DMS114 treated with DMSO at 0.1 percent for 48 hours (cell line): ENCODE measurements around the gene DEGS2.
"Not testable (repeated sequence)": the region's sequence is repeated elsewhere in the genome, so short reads cannot be mapped to it uniquely, and the experiment has no call there.

Experiments used
- DNase-seq: peaks from one replicate; lab custom pipeline; 2025; ENCODE audit not compliant: unreplicated experiment; lab: John Stamatoyannopoulos, UW

DEGS2 gene

DNA sequence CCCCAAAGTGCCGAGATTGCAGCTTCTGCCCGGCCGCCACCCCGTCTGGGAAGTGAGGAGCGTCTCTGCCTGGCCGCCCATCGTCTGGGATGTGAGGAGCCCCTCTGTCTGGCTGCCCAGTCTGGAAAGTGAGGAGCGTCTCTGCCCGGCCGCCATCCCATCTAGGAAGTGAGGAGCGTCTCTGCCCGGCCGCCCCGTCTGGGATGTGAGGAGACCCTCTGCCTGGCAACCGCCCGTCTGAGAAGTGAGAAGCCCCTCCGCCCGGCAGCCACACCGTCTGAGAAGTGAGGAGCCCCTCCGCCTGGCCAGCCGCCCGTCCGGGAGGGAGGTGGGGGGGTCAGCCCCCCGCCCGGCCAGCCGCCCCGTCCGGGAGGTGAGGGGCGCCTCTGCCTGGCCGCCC is 21.2 kb upstream of the DEGS2 start:
- DNase-seq, result not testable (repeated sequence)

DNA sequence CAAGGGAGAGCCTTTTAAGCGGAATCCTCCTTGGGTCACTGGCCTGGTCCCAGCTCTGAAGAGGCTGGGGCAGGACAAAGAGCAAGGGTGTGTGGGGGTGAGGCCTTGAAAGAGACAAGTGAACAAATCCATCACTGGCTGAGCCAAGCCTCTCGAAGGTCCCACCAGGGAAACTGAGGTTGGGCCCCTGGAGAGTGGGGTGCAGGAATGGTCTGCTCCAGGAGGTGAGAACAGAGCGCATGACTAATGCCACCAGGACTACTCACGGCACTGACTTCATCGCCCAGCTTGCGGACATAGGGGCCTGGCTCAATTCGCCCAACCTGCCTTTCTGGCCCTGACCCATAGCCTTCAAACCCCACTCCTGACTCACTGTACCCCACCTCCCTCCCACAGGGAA is 19.2 kb upstream of the DEGS2 start:
- DNase-seq, result no peak

DNA sequence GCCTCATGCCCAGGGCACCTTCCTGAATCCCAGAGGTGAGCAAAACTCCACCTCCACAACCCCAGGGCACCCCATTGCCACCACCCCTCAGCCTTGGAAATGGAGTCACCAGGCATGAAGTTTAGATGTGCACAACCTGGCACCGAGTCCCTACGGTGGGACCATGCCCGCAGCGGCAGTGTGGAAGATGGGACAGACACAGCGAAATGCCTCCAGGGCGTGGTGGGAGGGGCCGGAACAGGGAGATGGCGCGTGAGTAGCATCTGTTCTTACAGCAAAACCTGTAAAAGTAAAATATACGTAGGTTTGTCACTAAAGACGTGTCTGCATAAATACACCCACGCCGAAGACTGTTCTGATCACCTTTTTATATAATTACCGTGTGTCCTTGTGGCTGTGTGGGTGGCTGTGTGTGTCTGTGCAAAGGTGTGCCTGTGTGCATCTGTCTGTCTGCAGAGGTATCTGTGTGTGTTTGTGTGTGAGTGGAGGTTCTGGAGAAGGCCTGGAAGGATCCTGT is 17.4 kb upstream of the DEGS2 start:
- no peak for DNase-seq

DNA sequence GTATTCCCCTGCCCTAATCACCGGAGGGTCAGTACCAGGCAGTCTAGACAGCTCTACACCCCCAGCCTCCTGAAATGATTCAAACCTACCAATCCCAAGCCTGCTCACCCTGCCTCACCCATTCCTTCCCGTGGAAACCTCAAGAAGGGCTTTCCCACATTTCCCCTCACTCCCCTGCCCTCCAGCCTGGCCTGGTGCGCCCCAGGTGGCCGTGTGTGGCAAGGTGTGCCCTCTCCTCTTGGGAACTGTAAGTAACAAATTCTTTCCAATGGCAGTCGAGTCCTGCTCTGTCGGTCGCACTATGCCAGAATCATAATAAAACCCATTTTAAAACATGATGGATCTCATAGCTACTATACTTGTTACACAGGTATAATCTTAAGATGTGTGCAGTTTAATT is 13.9 kb upstream of the DEGS2 start:
- DNase-seq, result no peak

DNA sequence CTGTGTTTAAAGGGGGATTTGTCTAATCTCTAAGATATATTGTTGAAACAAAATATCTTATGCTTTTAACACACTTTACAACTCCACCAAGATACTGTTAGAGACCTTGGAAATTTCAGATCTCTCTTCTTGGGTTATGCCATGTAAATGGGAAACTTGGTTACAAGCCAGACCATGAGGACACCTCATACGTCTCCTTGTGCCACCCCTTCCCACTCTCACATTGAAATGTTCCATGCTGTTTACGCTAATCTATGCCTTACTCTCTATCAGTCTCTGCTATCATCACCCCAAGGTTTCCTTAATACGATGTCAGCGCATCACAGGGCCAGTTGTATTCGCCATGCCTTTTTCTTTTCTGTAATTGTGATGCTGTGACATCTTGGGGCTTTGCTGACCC is 13.4 kb upstream of the DEGS2 start:
- no peak for DNase-seq

DNA sequence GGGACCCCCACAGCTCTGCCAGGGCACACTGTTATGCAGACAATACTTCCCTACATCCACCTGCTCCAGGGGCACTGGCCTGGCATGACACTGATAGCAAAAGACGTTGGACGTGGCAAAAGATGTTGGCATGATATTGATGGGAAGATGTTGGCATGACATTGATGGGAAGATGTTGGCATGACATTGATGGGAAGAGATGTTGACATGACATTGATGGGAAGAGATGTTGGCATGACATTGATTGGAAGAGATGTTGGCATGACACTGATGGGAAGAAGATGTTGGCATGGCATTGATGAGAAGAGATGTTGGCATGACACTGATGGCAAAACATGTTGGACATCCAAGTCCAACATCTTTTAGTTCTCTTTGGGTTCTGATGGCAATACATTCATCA is 11.4 kb upstream of the DEGS2 start:
- DNase-seq, result no peak

DNA sequence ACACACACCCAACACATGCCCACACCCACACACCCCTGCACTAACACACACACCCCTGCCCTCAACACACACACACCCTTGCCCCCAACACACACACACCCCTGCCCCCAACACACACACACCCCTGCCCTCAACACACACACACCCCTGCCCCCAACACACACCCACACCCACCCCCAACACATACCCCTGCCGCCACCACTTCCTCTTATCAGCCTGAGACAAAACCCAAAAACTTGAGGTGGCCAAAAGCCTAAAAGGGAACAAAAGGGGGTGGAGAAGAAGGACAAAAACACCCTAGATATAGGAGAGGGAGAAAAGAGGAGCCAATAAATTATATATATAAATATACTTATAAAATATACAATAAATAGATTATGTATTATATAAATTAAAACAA is 9.1 kb upstream of the DEGS2 start:
- DNase-seq, result no peak

DNA sequence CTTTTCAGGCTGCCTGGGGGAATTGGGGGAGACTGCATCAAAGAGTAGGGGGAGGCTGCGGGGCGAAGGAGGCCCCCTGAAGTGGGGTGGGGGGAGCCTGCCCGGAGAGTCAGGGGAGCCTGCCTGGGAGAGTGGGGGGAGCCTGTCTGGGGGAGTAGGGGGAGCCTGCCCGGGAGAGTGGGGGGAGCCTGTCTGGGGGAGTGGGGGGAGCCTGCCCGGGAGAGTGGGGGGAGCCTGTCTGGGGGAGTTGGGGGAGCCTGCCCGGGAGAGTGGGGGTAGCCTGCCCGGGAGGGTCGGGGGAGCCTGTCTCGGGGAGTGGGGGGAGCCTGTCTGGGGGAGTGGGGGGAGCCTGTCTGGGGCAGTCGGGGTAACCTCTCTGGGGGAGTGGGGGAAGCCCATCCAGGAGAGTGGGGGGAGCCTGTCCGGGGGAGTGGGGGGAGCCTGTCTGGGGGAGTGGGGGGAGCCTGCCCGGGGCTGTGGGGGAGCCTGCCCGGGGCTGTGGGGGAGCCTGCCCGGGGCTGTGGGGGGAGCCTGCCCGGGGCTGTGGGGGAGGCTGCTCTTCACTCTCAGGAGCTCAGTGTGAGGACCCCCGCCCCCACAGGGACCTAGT is 6.5 kb upstream of the DEGS2 start:
- no peak for DNase-seq

DNA sequence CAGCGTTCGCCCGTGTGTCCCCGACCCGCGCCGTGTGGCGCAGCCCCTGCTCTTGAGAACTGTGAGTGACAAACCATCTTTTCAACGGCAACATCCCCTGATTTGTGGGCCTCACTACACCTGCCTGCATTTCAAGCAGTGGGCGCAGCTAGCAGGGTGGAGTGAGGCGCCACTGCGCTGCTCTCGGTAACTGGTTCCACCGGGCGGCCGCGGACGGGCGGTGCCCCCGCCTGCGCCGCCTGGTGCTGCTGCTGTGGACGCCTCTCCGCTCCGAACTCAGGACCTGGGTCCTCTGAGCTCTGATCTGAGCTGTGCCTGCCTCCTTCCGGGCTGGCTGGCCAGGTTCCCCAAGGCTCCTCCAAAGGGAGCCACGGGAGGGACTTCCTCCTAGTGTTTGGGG is 5.9 kb upstream of the DEGS2 start:
- no peak for DNase-seq

DNA sequence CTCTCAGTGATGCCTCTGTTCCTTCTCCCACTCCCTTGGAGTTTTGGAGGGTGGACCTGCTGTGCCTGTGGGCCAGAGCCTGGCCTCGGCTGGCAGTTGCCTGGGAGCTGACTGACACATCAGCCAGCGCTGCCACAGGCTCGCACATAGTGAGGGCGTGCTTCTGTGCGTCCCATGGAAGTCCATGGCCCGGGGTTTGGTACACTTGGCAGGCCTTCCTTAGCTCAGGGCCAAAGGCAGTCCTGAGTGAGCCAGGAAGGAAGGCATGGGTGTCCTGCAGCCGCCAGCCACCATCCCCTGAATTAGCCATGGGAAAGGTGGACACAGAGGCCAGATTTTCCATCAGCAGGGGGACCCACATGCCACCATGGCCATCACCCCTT is 1.1 kb upstream of the DEGS2 start:
- no peak for DNase-seq

DNA sequence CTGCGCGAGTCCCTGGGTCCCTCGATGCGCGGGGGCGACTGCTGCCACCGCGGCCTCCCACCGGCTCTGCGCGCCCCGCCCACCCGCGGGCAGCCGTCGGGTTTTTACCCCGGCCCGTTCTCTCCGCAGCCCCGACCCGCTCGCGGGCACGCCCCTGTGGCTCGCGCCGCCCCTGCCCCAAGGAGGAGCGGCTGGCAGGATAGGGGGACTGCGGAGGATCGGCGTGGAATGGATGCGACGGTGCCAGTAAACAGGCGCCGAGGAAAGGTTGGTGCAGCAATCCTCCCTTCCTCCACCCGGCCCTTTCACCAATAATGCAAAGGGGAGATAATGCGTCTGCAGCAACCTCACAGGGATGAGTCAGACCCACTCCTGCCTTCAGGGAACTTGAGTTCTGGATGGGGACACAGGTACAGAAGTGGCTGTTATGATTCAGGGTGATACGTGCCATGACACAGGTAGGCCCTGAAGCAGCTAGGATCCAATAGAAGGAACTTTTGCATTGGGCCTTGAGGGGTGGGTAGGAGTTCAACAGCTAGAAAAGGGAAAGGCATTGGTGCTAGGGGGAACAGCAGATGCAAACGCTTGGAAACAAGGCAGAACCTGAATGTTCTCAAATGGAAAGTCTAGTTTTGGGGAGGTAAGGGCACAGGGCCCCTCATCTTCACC is 554 bp upstream of the DEGS2 start:
- no peak for DNase-seq

DNA sequence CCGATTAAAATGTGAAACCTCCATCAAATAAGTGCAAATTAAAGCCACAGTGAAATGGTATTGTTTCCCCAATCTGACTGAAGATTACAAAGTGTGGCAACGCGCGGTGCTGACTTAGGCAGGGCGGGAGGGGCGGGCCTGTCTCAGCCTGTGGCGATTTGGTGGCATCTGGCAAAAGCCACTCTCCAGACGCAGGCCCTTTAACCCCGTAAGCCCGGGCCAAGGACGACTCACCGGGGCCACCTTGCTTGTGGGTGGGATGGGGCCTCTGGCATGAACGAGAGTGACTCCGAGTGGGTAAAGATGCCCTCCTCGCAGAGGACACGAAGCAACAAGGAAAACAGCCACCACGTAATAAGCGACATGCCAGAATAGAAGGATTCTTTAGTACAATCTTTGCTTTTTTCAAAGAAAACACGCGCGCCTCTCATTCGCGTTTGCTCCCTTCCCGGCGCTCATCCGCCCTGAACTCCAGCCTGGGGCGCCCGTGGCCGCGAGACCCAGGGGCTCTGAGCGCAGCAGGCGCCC is 815 bp downstream of the DEGS2 start:
- DNase-seq, result no peak

DNA sequence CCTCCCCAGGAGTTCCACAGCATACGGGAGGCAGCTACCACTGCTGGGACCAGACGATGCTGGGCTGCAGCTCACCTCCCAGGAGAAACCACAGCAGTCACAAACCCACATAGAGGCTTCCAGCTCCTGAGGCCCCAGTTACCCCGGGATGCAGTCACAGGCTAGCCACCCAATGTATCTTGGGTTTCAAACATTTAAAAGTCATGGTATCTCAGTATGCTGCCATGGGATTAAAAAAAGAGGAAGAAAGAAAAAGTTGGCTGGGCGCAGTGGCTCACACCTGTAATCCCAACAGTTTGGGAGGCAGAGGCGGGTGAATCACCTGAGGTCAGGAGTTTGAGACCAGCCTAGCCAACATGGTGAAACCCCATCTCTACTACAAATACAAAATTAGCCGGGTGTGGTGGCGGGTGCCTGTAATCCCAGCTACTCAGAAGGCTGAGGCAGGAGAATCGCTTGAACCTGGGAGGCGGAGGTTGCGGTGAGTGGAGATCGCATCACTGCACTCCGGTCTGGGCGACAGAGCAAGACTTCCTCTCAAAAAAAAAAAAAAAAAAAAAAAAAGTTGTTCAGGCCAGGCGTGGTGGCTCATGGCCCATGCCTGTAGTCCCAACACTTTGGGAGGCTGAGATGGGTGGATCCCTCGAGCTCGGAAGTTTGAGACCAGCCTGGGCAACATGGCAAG is 1.8 kb downstream of the DEGS2 start:
- DNase-seq, result not testable (repeated sequence)

DNA sequence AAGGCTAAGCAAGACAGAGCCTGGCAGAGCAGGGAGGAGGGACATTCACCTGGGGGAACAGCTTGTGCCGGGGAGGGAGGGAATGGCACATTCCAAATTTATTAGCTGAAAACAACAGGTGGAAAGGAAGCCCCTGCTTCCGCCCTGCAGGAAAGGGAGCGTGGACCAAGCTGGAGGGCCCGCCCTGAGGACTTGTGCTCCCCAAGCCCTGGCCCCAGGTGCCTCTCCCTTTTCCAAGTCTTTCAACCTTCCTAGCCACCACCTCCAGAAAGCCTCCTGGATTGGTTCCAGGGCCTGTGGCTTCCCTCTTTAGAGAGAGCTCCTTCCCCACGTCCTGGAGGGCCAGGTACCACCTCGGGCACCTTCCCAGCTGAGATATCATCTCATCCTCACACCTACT is 2.7 kb downstream of the DEGS2 start:
- DNase-seq, result no peak

DNA sequence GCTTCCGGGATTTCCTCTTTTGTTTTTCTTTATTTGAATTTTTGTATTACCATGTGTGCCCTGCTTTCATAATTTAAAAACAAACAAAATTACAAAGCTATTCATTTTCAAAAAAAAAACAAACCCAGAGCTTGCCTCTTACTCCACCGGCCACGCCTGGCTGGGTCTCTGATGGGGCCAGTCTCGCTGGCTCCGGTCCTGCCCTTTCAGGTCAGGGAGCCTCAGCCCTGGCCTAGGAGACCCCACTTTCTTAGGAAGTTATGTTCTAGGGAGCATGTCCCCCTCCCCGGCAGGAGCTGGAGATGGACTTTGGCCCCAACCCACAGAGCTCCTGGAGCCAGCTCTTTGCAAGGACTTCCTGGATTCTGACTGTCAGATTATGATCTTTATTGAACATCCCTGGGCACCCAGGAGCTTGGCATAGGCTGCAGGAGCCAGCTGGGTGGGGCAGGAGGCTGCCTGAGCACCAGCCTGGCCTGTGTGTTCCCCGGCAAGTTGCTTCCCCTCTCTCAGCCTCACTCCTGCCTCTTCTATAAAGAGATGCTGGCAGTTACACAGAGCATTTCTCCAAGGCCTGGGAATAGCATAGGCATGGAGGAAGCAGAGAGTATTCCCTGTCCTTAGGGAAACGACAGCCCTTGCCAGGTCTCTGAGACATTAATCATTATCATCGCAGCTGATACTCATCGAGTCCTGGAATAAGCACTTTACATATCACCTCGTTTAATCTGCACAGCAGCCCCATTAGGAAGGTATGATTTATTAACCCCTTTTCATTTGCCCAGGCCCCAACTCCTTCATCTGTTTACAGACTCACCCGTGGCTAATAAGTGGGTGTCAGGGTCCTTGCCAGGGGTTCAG is 3.5 kb downstream of the DEGS2 start:
- DNase-seq, result no peak

DNA sequence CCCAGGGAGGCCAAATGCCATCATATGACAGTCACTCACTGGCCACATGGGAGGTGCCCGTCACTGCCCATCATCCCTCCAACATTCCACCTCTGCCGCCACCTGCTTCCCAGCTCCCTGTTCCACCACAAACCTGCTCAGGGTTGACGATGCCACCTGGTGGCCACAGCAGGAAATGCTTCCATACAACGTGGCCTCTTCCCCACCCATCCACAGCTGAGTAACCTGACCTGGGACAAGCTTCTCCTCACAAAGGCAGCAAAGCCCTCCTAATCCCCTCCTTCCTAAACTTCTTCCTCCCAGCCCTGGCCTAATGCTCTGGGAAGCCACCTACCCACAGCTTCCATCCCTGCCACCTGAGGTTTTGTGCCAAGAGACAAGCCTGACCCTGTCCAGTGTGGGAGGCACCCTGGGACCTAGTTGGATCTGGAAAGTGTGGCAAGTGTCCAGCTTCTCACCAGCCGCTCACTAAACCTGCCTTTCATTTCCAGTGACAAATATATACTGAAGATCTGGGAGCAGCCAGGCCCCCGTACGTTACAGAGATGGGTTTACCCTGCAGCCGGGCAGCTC is 4.3 kb downstream of the DEGS2 start:
- DNase-seq, result no peak

DNA sequence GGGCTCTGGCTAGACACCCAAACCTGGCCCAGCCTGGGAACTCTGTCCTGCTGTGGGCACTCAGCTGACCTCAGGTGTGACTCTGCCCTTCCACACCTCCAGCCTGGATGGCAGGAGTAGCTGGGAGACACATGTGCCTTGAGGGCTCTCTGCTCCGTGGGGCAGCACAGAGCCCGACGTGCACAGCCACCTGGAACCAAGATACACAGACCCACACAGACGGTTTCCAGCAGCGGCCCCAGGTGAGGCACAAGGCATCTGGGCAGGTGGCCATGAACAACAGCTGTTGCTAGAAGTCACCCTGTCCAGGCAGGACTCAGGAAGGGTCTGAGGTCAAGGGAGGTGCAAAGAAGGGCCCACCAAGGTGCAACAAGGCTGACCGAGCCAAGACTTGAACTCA is 5.9 kb downstream of the DEGS2 start:
- no peak for DNase-seq

DNA sequence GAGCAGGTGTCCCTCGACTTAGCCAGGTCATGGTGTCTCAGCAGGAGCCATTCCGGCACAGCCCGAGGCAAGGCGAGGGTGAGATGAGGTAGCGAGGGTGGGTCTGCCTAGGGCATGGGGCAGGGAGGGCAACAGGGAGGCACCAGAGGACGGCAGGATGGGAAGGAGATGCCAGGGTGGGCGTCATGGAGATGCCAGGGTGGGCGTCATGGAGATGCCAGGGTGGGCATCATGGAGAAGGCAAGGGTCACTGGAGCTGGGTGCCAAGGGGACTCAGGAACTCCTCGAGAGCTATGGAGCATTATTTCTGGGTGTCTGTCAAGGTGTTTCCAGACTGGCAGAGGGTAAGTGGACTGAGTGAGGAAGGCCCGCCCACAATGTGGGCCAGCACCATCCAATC is 7.4 kb downstream of the DEGS2 start:
- no peak for DNase-seq

DNA sequence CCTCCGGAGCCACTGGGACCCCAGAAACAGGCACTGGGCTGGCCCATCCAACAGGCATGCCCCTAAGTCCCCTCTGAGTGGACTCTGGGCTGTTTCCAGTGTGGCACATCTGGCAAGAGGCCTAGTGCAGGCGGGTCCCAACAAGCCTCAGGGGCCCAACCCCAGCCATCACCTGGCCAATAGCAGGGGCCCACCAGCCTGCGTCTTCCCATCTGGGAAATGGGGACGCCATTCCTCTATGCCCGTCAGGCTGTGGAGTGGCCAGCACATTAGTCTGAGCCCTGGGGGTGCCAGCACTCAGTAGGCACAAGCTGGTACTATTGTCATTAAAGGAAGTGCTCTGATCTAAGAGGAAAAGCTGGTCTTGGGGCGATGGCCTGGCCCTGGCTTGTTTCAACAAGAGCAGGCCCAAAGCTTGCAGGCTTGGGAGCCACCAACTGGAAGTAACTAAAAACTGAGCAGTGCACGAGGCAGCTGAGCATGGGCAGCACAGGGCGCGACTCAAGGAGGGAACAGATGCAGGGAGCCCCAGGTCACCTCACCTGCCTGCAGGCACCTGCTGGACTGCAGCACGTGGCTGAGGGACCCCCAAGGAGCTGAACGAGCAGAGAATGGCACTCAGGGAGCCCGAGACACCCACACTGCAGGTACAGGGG is 8.4 kb downstream of the DEGS2 start:
- DNase-seq, result no peak

DNA sequence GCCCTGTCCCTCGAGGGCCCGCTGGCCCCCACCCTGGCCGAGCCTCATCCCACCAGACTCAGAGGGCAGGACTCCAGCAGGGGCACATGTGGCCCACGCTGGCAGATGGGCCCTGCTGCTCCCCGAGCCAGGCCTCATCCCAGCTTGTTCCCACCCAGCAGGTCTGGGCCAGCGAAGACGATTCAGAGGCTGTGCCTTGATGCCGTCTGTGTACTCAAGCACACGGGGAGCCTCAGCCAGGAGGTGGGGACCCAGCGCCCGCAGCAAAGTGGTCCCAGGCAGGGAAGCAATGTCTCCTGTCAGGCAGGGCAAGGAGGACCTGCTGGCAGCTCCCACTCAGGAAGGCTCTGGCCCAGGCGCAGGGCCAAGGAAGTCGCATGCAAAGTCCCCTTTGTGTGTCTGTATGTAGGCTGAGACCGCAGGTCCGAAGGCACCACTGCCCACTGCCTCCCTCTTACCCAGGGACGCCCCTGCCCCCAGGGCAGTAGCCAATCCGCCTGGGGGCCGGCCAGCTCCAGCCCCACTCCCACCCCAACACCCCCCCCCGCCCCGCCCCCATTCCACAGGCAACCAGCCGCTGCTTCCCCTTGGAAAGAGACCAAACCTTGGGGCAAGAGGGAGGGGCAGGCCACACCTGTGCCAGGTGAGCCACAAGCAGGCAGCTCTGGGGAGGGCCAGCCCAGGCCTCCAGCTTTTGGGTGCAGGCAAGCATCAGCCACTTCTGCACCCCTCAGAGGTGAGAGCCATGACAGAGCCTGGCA is 9.4 kb downstream of the DEGS2 start:
- DNase-seq, result no peak
